ENCODE data around the gene CPXM1. TPM values are rescaled to one million over a fixed set of nuclear protein-coding genes. Genes with fewer than 3 reads are reported as not detected.

CPXM1 gene
- total RNA-seq (2014; rRNA removed; shearing (Covaris generic)) = 1.2 TPM in 1 of 2 replicates, not detected in the other

DNA sequence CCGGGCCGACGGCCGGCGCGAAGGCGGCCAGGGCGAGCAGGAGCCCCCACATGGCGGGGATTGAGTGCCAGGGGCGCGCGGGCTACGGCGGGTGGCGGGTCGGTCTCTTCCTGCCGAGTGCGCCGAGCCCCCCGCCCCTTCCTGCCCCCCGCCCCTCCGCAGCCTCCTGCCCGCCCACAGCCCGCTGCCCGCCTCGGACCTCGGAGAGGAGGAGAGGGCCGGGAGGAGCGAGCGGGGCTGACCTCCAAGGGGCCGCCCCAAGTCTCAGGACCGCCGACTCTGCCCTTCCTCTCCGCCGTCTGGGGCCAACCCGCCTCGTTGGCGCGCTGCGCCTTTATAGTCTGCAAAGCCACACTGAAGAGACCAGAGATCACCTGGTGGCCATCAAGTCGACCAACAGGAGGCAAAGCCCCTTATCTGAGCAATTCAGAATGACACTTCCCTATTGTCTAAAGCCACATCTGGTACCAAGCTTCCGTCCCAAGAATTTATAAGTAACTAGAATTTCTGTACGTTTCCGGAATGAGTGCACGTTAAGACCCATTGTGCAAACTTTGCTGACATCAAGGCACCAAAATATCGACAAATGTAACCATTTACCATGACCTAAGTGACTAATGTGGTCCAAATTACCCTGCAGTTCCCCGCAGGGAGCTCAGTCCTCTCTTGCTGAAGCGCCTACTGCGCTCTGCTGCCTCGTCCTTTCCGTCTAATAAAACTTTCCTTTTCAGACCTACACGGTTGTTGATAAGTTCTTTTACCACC, at the start of gene CPXM1:
TSS of gene CPXM1 (minus strand) at position 107 of the 765 bp plus-strand sequence. CDS start at position 52, 55 bp downstream.
- H3K27ac ChIP-seq = no peak within 1 kb of the TSS
- no peaks in the 10 kb centered on the region; the same call in 1 of the 2 replicates for H3K9me3 ChIP-seq (replicated peaks)

DNA sequence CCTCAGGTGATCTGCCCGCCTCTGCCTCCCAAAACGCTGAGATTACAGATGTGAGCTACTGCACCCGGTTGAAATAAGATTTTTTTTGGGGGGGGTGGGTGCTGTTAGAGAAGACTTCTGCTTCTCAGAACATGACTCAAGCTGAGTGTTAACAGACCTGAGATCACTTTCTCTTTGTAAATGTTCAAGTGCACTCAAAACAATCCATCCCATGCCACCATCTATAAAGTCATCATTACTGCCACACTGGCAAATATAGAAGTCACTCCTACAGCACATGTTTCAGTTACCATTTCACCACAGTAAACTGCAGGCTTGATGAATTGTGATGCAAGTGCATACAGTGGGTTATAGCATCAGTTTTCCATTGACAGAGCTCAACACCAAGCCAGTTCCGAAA, 49.1 kb upstream of the CPXM1 start:
- Histone ChIP-seq H3K27me3 (replicated peaks) (no peaks in the 10 kb centered on the region), H3K4me3 (no peak overlapping the region), H3K36me3 (no peaks in the 10 kb centered on the region), H3K9me3 (replicated peaks) (no peaks in the 10 kb centered on the region), H3K4me1 (replicated peaks) (no peaks in the 10 kb centered on the region), H3K27ac (no peak overlapping the region)
- DNase-seq (ENCODE audit: low read depth in 1 of 2, low spot score in 2 of 2) = peak in 1 of 2 experiments; percentile 6

More for the DNA sequence above, at the start of gene CPXM1:
- H3K36me3 ChIP-seq = no peaks in the 10 kb centered on the region
- H3K4me3 ChIP-seq = peak within 1 kb of the TSS; percentile 31
- DNase-seq (ENCODE audit: low read depth in 1 of 2, low spot score in 2 of 2) = peak in 1 of 2 experiments; percentile 17
- peaks cover 16% of the 10 kb centered on the region for H3K4me1 ChIP-seq (replicated peaks)
- H3K27me3 ChIP-seq (replicated peaks) = peaks cover 35% of the 10 kb centered on the region

DNA sequence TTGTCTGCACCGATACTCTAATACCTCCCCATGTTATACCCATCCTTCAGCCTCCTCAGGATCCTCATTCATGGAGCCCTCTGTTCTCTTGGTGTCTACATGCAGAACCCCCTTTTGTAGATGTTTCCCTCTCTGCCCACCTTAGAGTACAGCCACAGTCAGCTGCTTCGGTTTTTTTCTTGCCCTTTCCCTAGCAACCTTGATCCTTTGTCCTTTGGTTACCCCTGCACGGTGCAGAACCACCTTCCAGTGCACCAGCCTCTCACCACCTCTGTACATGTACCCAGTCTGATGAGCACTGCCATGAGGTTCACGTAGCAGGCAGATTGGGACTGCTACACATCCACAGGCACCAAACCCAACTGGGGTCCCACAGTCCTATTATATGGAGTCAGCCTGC, 47.4 kb upstream of the CPXM1 start:
- Histone ChIP-seq H3K4me1 (replicated peaks) (no peaks in the 10 kb centered on the region), H3K27me3 (replicated peaks) (no peaks in the 10 kb centered on the region), H3K9me3 (replicated peaks) (no peaks in the 10 kb centered on the region), H3K27ac (no peak overlapping the region), H3K4me3 (no peak overlapping the region), H3K36me3 (peaks cover 3% of the 10 kb centered on the region)
- DNase-seq (ENCODE audit: low read depth in 1 of 2, low spot score in 2 of 2) = peak in 1 of 2 experiments; percentile 18

DNA sequence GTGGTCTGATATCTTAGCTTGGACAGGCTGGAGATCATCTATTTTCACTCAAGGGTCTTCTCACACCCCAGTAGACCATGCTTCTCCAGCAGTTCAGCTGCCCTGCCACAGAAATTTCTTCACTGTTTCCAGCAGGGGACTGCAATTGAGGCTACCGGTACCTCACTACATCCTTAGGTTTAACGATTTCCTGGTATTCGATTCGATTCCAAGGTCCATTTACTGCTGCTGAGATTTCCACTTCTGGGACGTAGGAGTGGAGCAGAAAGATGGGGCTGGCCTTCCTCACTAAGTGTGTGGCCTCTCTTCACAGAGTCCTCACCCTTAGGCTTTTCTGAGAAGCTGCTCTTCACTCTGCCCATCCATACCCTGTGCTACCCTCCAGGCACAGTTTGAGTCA, 46.3 kb upstream of the CPXM1 start:
- Histone ChIP-seq H3K27ac (no peak overlapping the region), H3K9me3 (replicated peaks) (no peaks in the 10 kb centered on the region), H3K36me3 (peaks cover 3% of the 10 kb centered on the region), H3K4me1 (replicated peaks) (0 out of 2 replicates have a peak, but pooled peaks cover 2% of the 10 kb centered on the region), H3K27me3 (replicated peaks) (no peaks in the 10 kb centered on the region), H3K4me3 (no peak overlapping the region)
- DNase-seq (ENCODE audit: low read depth in 1 of 2, low spot score in 2 of 2) = peak in 1 of 2 experiments; percentile 7

DNA sequence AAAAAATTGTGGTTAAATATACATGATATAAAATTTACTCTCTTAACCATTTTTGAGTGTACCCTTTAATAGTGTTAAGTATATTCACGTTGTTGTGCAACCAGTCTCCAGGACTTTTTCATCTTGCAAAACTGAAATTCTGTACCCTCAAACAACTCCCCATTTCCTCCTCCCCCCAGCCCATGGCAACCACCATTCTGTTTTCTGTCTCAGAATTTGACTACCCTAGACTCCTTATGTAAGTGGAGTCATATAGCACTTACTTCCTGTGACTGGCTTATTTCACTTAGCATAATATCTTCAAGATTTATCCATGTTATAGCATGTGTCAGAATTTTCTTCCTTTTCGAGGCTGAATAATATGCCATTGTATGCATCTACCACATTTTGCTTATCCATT, 45.2 kb upstream of the CPXM1 start:
- Histone ChIP-seq H3K36me3 (peaks cover 3% of the 10 kb centered on the region), H3K27ac (no peak overlapping the region), H3K27me3 (replicated peaks) (no peaks in the 10 kb centered on the region), H3K9me3 (replicated peaks) (no peaks in the 10 kb centered on the region), H3K4me1 (replicated peaks) (0 out of 2 replicates have a peak, but pooled peaks cover 7% of the 10 kb centered on the region), H3K4me3 (no peak overlapping the region)
- DNase-seq (ENCODE audit: low read depth in 1 of 2, low spot score in 2 of 2) = peak in 1 of 2 experiments; percentile 1

DNA sequence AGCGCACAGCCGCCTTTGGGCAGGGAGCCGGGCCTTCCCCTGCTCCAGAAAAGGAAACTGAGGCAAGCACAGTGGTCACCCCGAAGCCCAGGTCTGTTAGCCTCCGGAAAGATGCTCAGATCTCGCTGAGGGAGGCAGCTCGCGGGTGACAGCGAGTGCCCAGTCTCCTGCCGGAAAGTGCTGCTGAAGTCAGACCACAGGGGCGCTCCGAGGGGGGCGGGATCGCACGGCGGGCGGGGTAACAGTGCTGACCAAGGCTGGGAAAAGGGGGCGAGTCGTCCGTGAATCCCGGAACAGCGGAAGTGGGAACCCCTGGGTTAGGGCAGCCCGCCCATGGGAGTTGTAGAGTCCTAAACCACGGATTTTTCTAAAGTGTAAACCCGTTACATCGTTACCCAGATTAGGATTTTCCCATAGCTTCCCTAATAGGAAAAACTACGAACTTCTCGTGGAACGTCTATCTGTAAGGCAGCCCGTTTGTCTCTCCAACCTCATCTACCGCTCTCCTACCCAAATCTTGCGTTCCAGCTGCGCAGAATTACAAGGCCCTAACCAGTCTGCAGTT, 40.6 kb upstream of the CPXM1 start:
- Histone ChIP-seq H3K4me1 (replicated peaks) (peaks cover 18% of the 10 kb centered on the region), H3K4me3 (peak overlapping the region; percentile 74), H3K9me3 (replicated peaks) (peaks cover 5% of the 10 kb centered on the region; the same call in 1 of the 2 replicates), H3K27ac (peak overlapping the region; percentile 55), H3K36me3 (peaks cover 30% of the 10 kb centered on the region), H3K27me3 (replicated peaks) (no peaks in the 10 kb centered on the region)
- peak; percentile 74 to 83 for DNase-seq (ENCODE audit: low read depth in 1 of 2, low spot score in 2 of 2)

DNA sequence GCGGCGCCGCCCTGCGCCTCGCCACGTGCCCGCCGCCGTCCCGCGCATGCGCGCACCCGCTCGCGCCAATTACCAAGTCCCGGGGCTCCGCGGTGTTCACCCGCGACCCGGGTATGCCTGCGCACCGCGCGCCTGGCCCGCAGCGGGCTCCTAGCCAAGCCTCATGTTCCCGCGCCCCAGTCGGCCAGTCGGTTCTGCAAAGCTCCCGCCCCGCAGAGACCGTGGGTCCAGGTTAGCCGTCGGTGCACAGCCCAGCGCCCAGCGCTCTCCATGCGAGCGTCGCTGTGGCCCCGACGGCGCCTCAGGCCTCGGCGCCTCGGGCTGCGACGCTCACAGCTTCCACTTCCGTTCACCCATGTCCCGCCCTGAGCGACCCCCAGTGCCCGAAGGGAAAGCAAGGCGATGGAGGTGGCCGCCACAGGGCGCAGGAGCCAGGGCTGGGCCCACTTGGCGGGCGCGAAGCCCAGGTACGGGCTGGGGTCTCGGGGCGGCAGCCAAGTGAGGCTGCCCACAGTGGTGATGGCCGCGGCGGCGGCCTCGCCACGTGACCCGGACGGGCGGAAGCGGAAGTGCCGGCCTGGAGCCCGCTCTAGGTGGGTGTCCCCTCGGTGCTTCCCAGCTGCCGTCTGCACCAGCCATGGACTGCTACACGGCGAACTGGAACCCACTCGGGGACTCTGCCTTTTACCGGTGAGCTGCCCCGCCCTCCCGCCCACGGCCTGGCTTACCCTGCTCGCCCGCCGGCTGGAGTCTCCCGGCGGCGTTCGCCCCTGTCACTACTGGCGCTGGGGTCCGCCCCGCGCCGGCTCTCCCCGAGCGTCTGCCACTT, 39.9 kb upstream of the CPXM1 start, which contains the start of the genes PCED1A and VPS16:
TSS of gene PCED1A (minus strand) at position 518 of the 829 bp plus-strand sequence. CDS start 743 bp downstream, outside the sequence.
TSS of gene VPS16 (plus strand) at position 608 of the 829 bp plus-strand sequence. CDS start at position 638, 30 bp downstream.
- Histone ChIP-seq H3K4me1 (replicated peaks) (peaks cover 18% of the 10 kb centered on the region), H3K4me3 (peak within 1 kb of the TSS; percentile 74), H3K27me3 (replicated peaks) (no peaks in the 10 kb centered on the region), H3K36me3 (peaks cover 30% of the 10 kb centered on the region), H3K9me3 (replicated peaks) (peaks cover 5% of the 10 kb centered on the region; the same call in 1 of the 2 replicates), H3K27ac (peak within 1 kb of the TSS; percentile 91)
- peak; percentile 83 to 89 for DNase-seq (ENCODE audit: low read depth in 1 of 2, low spot score in 2 of 2)

DNA sequence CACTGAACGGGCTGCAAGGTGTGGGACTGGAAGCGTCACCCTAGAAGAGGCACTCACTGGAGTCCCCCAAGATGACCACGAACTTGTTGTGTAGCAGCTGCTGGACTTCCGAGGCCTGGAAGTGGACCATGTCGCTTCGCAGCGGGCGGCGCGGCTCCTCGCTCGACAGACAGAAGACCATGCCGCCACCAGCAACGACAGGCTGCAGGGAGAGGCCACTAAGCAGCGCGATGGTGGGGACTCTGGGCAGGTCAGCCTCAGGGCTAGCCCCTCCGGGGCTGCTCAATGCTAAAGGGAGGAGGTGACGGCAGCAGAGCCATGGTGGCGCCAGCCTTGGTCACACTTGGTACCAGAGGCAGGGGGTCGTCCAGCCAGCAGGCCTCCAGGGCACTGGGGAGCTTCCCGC, 39.3 kb upstream of the CPXM1 start:
- Histone ChIP-seq H3K4me1 (replicated peaks) (peaks cover 18% of the 10 kb centered on the region), H3K36me3 (peaks cover 30% of the 10 kb centered on the region), H3K27ac (peak overlapping the region; percentile 91), H3K4me3 (peak overlapping the region; percentile 74), H3K9me3 (replicated peaks) (peaks cover 5% of the 10 kb centered on the region; the same call in 1 of the 2 replicates), H3K27me3 (replicated peaks) (no peaks in the 10 kb centered on the region)
- DNase-seq (ENCODE audit: low read depth in 1 of 2, low spot score in 2 of 2) = no peak

DNA sequence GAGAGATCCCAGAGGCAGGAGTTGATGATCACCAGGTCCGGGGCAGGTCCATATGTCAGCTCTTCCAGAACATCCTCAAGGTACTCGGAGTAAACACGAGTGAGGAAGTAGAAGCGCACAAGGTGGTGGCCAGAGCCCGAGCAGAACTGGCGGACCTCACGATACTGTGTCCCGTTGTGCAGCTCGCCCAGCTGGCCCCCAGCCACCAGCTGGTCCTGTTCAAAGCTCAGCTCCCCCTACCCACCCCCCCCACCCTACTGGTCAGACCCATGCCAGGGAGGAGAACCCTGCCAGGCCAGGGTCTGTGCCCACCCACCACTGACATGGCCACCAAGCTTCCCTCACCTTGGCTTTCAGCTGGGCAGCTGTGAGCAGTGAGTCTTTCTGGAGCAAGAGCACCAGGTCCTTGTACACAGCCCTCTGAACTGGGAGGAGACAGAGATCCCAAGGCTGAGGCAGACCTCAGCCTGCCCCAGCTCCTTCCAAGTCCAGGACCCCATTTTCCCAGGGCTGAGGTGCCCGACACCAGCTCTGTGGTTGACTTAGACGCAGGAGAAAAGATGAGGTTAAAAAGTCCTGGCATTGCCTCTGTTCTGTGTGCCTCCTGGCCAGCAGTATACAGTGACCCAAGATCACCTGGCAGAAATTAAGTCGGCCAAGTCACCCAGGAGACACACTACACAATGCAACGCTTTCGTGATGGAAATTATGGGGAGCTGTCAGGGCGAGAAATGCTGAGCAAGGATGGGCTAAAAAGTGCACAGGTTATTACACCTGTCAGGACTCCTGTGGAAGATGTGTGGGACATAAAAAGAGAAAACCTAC, 38.6 kb upstream of the CPXM1 start:
- DNase-seq (ENCODE audit: low read depth in 1 of 2, low spot score in 2 of 2) = peak in 1 of 2 experiments; percentile 32
- peaks cover 5% of the 10 kb centered on the region; the same call in 1 of the 2 replicates for H3K9me3 ChIP-seq (replicated peaks)

DNA sequence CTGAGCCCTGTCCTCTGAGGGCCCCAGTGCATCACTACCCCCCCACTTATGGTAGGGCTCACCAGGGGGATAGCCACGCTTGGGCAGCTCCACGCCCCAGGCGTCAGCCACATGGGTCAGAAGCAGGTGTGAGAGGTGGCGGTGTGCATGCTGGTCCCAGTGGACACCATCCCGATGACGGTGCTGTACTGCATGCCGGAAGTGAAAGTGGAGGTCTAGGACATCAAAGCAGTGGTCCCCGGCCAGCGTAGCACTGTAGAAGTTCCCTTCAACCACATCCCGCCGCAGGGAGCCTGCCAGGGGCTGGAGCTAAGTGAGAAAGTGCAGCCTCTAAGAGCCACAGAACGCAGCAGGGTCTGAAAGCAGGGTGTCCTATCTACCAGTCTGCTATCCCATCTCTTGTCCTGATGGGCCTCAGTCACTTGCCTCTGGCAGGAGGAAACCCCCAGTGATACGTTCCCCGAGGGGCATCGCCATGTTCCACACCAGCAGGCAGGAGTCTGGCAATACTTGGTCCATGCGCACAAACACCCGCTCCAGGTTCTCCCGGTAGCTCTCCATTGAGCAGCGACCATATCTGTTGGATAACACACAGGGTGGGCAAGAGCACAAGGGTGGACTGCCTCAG, 37.9 kb upstream of the CPXM1 start:
- Histone ChIP-seq H3K4me1 (replicated peaks) (peaks cover 18% of the 10 kb centered on the region), H3K36me3 (peaks cover 26% of the 10 kb centered on the region), H3K27me3 (replicated peaks) (no peaks in the 10 kb centered on the region), H3K4me3 (no peak overlapping the region), H3K27ac (no peak overlapping the region), H3K9me3 (replicated peaks) (peaks cover 5% of the 10 kb centered on the region; the same call in 1 of the 2 replicates)
- no peak for DNase-seq (ENCODE audit: low read depth in 1 of 2, low spot score in 2 of 2)

More for the DNA sequence above, 38.6 kb upstream of the CPXM1 start:
- Histone ChIP-seq H3K36me3 (peaks cover 30% of the 10 kb centered on the region), H3K4me3 (no peak overlapping the region), H3K4me1 (replicated peaks) (peaks cover 18% of the 10 kb centered on the region), H3K27ac (no peak overlapping the region), H3K27me3 (replicated peaks) (no peaks in the 10 kb centered on the region)

DNA sequence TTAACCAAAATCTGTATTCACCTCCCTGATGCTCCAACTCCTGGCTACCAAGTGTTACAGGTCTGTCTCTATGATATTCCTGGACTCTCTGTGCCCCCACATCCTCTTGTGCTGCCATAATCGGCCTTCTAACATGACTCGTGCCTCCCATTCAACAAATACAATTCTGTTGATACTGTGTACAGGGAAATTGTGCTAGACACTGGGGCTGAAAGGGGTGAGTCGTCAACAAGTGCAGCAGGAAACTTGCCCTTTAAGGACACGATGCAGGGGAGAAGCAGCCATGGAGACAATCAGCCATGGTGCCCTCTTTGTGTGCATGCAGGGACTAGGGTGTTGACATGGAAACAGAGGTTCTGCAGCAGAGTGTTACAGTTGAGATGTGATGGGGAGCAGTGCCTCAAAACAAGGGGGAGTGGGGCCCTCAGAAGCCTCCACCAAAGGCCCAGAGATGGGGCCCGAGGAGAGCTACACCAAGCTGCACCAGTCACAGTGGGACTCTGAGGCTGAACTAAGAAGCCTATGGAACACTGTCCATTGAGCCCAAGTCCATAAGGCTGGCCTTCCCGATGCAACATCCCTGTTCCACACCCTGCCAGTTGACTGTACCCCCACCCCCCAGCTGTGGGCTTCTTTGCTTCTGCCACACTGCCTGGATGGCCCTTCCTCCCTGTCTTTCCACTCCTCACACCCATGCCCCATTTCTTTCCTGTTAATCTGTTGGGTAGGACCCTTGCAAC, 37.0 kb upstream of the CPXM1 start:
- Histone ChIP-seq H3K9me3 (replicated peaks) (peaks cover 5% of the 10 kb centered on the region), H3K4me1 (replicated peaks) (peaks cover 21% of the 10 kb centered on the region), H3K27ac (no peak overlapping the region), H3K4me3 (no peak overlapping the region), H3K27me3 (replicated peaks) (no peaks in the 10 kb centered on the region), H3K36me3 (peaks cover 26% of the 10 kb centered on the region)
- peak in 1 of 2 experiments; percentile 21 for DNase-seq (ENCODE audit: low read depth in 1 of 2, low spot score in 2 of 2)

DNA sequence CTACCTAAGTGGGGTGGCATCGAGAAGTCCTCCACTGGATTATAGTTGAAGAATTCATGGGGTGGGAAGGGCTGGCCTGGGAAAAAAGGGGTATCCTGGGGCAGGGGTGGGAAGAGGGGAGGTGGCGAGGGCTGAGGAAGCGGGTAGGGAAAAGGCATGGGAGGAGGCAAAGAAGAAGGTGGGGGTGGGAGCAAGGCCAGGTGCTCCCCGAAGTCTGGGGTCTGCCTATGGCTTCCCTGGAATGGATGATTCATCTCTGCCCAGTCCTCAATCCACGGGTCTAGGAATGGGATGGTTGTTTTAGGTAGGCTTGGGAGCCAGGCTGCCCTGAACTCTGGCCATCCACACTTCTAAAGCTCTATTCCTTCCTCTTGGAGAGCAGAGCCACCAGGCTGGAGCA, 35.6 kb upstream of the CPXM1 start:
- Histone ChIP-seq H3K4me1 (replicated peaks) (peaks cover 22% of the 10 kb centered on the region), H3K36me3 (peaks cover 26% of the 10 kb centered on the region), H3K9me3 (replicated peaks) (peaks cover 5% of the 10 kb centered on the region), H3K4me3 (no peak overlapping the region), H3K27me3 (replicated peaks) (no peaks in the 10 kb centered on the region), H3K27ac (no peak overlapping the region)
- DNase-seq (ENCODE audit: low read depth in 1 of 2, low spot score in 2 of 2) = peak in 1 of 2 experiments; percentile 35
